GM18868 (cell line): ENCODE data around the gene AUTS2.

Experiments used
- ATAC-seq: cut with Tn5 transposase; IDR thresholded peaks from one replicate; pipeline ENCODE4 v1.9.1; 2021; ENCODE audit warnings: mild to moderate bottlenecking, moderate library complexity; ENCODE audit not compliant: unreplicated experiment

The AUTS2 gene

GRCh38 chr7:70008466-70008865 lies 410.2 kb downstream of the AUTS2 start:
- ATAC-seq: no peak

GRCh38 chr7:70014472-70015177 lies 416.4 kb downstream of the AUTS2 start:
- peak; percentile 63 for ATAC-seq

- no peak for ATAC-seq
Observed at GRCh38 chr7:70015353-70015752, 417.1 kb downstream of the AUTS2 start.

GRCh38 chr7:70016044-70016770 lies 417.9 kb downstream of the AUTS2 start:
- no peak for ATAC-seq

GRCh38 chr7:70017357-70017756 lies 419.1 kb downstream of the AUTS2 start:
- ATAC-seq: no peak

- ATAC-seq: no peak
Observed at GRCh38 chr7:70018700-70019099, 420.4 kb downstream of the AUTS2 start.

- no peak for ATAC-seq
Observed at GRCh38 chr7:70027867-70028266, 429.6 kb downstream of the AUTS2 start.

GRCh38 chr7:70028620-70029019 lies 430.3 kb downstream of the AUTS2 start:
- ATAC-seq: no peak

GRCh38 chr7:70029993-70030392 lies 431.7 kb downstream of the AUTS2 start:
- no peak for ATAC-seq

GRCh38 chr7:70030745-70031144 lies 432.5 kb downstream of the AUTS2 start:
- ATAC-seq: no peak

GRCh38 chr7:70031245-70031644 lies 433.0 kb downstream of the AUTS2 start:
- ATAC-seq: no peak

GRCh38 chr7:70032649-70033048 lies 434.4 kb downstream of the AUTS2 start:
- ATAC-seq: no peak

- no peak for ATAC-seq
Observed at GRCh38 chr7:70033226-70033625, 435.0 kb downstream of the AUTS2 start.

GRCh38 chr7:70034999-70035398 lies 436.7 kb downstream of the AUTS2 start:
- no peak for ATAC-seq

- ATAC-seq: no peak
Observed at GRCh38 chr7:70035519-70035918, 437.2 kb downstream of the AUTS2 start.

GRCh38 chr7:70035955-70036354 lies 437.7 kb downstream of the AUTS2 start:
- ATAC-seq: no peak

GRCh38 chr7:70036695-70037094 lies 438.4 kb downstream of the AUTS2 start:
- no peak for ATAC-seq

- ATAC-seq: no peak
Observed at GRCh38 chr7:70037171-70037933, 439.1 kb downstream of the AUTS2 start.

GRCh38 chr7:70040051-70040450 lies 441.8 kb downstream of the AUTS2 start:
- no peak for ATAC-seq

GRCh38 chr7:70040970-70041766 lies 442.9 kb downstream of the AUTS2 start:
- ATAC-seq: no peak

- ATAC-seq: no peak
Observed at GRCh38 chr7:70042533-70042932, 444.3 kb downstream of the AUTS2 start.
